MG63 (cell line): ENCODE data around the gene C5orf24. TPM values are rescaled to one million over a fixed set of nuclear protein-coding genes. Genes with fewer than 3 reads are reported as not detected.
"Not testable (repeated sequence)": the region's sequence is repeated elsewhere in the genome, so short reads cannot be mapped to it uniquely, and the experiment has no call there.

ENCODE experiments used
- DNase-seq: peaks from one replicate; pipeline ENCODE4 v3.0.0-alpha.2; 2020
- H3K27me3 ChIP-seq: fragments of 250-450 bp; sonication (Bioruptor Pico); 2 replicates; pipeline ENCODE4 v1.5.1; 2020; ENCODE audit warnings: mild to moderate bottlenecking, moderate library complexity
- H3K36me3 ChIP-seq: fragments of 250-450 bp; sonication (Bioruptor Pico); 2 replicates; pipeline ENCODE4 v1.5.1; 2020; ENCODE audit warnings: mild to moderate bottlenecking, moderate library complexity
- H3K4me3 ChIP-seq: fragments of 250-450 bp; sonication (Bioruptor Pico); 2 replicates; pipeline ENCODE4 v1.5.1; 2020; ENCODE audit warnings: mild to moderate bottlenecking, moderate library complexity
- H3K9me3 ChIP-seq: fragments of 250-450 bp; sonication (Bioruptor Pico); 2 replicates; pipeline ENCODE4 v1.5.1; 2020; ENCODE audit warnings: mild to moderate bottlenecking, moderate library complexity
- total RNA-seq: library from RNA; depleted of rRNA; stranded (reverse); fragments of >200 nt; shearing (Covaris generic); gene quantifications from 2 replicates; pipeline ENCODE4 v1.2.3, GENCODE V29; 2014; ENCODE audit warnings: low replicate concordance; rRNA removed

The C5orf24 gene
- total RNA-seq = 26.2 and 37.6 TPM in 2 replicates

- peak; percentile 98 for DNase-seq
- peaks cover 55% of the 10 kb centered on the region for H3K36me3 ChIP-seq
- H3K9me3 ChIP-seq = no peaks in the 10 kb centered on the region
- no peaks in the 10 kb centered on the region for H3K27me3 ChIP-seq
- H3K4me3 ChIP-seq = peak within 1 kb of the TSS; percentile 89
Measured at GRCh38 chr5:134845852-134846640, at the start of gene C5orf24. Gene C5orf24 (plus strand): TSS chr5:134845968. CDS start chr5:134854901, 8,933 bp downstream.

GRCh38 chr5:134798468-134798867, 47.3 kb upstream of the C5orf24 start:
- no peak for DNase-seq
- no peaks in the 10 kb centered on the region for H3K27me3 ChIP-seq
- peaks cover 80% of the 10 kb centered on the region for H3K36me3 ChIP-seq
- no peaks in the 10 kb centered on the region for H3K9me3 ChIP-seq
- no peak overlapping the region for H3K4me3 ChIP-seq

- Histone ChIP-seq H3K36me3 (peaks cover 77% of the 10 kb centered on the region), H3K4me3 (no peak overlapping the region), H3K27me3 (no peaks in the 10 kb centered on the region), H3K9me3 (no peaks in the 10 kb centered on the region)
- no peak for DNase-seq
Measured at GRCh38 chr5:134803821-134804220, 41.9 kb upstream of the C5orf24 start.

- Histone ChIP-seq H3K9me3 (no peaks in the 10 kb centered on the region), H3K36me3 (peaks cover 90% of the 10 kb centered on the region), H3K27me3 (no peaks in the 10 kb centered on the region), H3K4me3 (no peak overlapping the region)
- no peak for DNase-seq
Measured at GRCh38 chr5:134813407-134813806, 32.4 kb upstream of the C5orf24 start.

GRCh38 chr5:134813827-134814226, 31.9 kb upstream of the C5orf24 start:
- no peak for DNase-seq
- Histone ChIP-seq H3K4me3 (no peak overlapping the region), H3K27me3 (no peaks in the 10 kb centered on the region), H3K9me3 (no peaks in the 10 kb centered on the region), H3K36me3 (peaks cover 89% of the 10 kb centered on the region)

GRCh38 chr5:134817006-134817405, 28.8 kb upstream of the C5orf24 start:
- Histone ChIP-seq H3K9me3 (no peaks in the 10 kb centered on the region), H3K27me3 (no peaks in the 10 kb centered on the region), H3K36me3 (peaks cover 86% of the 10 kb centered on the region), H3K4me3 (no peak overlapping the region)
- DNase-seq = no peak

GRCh38 chr5:134818776-134819175, 27.0 kb upstream of the C5orf24 start:
- H3K4me3 ChIP-seq = no peak overlapping the region
- DNase-seq = no peak
- no peaks in the 10 kb centered on the region for H3K27me3 ChIP-seq
- peaks cover 83% of the 10 kb centered on the region for H3K36me3 ChIP-seq
- H3K9me3 ChIP-seq = no peaks in the 10 kb centered on the region

GRCh38 chr5:134819407-134819963, 26.3 kb upstream of the C5orf24 start:
- Histone ChIP-seq H3K4me3 (no peak overlapping the region), H3K36me3 (peaks cover 81% of the 10 kb centered on the region), H3K27me3 (no peaks in the 10 kb centered on the region), H3K9me3 (no peaks in the 10 kb centered on the region)
- DNase-seq = no peak

- Histone ChIP-seq H3K36me3 (peaks cover 81% of the 10 kb centered on the region), H3K27me3 (no peaks in the 10 kb centered on the region), H3K4me3 (no peak overlapping the region), H3K9me3 (no peaks in the 10 kb centered on the region)
- DNase-seq = no peak
Measured at GRCh38 chr5:134821841-134822240, 23.9 kb upstream of the C5orf24 start.

- Histone ChIP-seq H3K27me3 (no peaks in the 10 kb centered on the region), H3K9me3 (no peaks in the 10 kb centered on the region), H3K36me3 (peaks cover 81% of the 10 kb centered on the region), H3K4me3 (no peak overlapping the region)
- DNase-seq = no peak
Measured at GRCh38 chr5:134824681-134825080, 21.1 kb upstream of the C5orf24 start.

GRCh38 chr5:134825212-134825611, 20.6 kb upstream of the C5orf24 start:
- H3K4me3 ChIP-seq = no peak overlapping the region
- H3K27me3 ChIP-seq = no peaks in the 10 kb centered on the region
- no peak for DNase-seq
- H3K36me3 ChIP-seq = peaks cover 77% of the 10 kb centered on the region
- H3K9me3 ChIP-seq = no peaks in the 10 kb centered on the region

- Histone ChIP-seq H3K4me3 (no peak overlapping the region), H3K36me3 (peaks cover 62% of the 10 kb centered on the region), H3K27me3 (no peaks in the 10 kb centered on the region), H3K9me3 (no peaks in the 10 kb centered on the region)
- DNase-seq = no peak
Measured at GRCh38 chr5:134833340-134834032, 12.3 kb upstream of the C5orf24 start.

- Histone ChIP-seq H3K27me3 (no peaks in the 10 kb centered on the region), H3K4me3 (no peak overlapping the region), H3K36me3 (peaks cover 57% of the 10 kb centered on the region), H3K9me3 (no peaks in the 10 kb centered on the region)
- no peak for DNase-seq
Measured at GRCh38 chr5:134835623-134836022, 10.1 kb upstream of the C5orf24 start.

- H3K9me3 ChIP-seq = no peaks in the 10 kb centered on the region
- no peak for DNase-seq
- H3K4me3 ChIP-seq = no peak overlapping the region
- H3K36me3 ChIP-seq = peaks cover 51% of the 10 kb centered on the region
- H3K27me3 ChIP-seq = no peaks in the 10 kb centered on the region
Measured at GRCh38 chr5:134837530-134838181, 8.1 kb upstream of the C5orf24 start.

GRCh38 chr5:134838361-134838760, 7.4 kb upstream of the C5orf24 start:
- not testable (repeated sequence) for DNase-seq, H3K9me3 ChIP-seq, H3K27me3 ChIP-seq, H3K4me3 ChIP-seq
- peaks cover 51% of the 10 kb centered on the region for H3K36me3 ChIP-seq

GRCh38 chr5:134840811-134841210, 5.0 kb upstream of the C5orf24 start:
- DNase-seq = no peak
- peaks cover 52% of the 10 kb centered on the region for H3K36me3 ChIP-seq
- no peaks in the 10 kb centered on the region for H3K9me3 ChIP-seq
- no peaks in the 10 kb centered on the region for H3K27me3 ChIP-seq
- no peak overlapping the region for H3K4me3 ChIP-seq

GRCh38 chr5:134844252-134844651, 1.5 kb upstream of the C5orf24 start:
- Histone ChIP-seq H3K4me3 (no peak overlapping the region), H3K9me3 (no peaks in the 10 kb centered on the region), H3K36me3 (peaks cover 51% of the 10 kb centered on the region), H3K27me3 (no peaks in the 10 kb centered on the region)
- no peak for DNase-seq
